Left ventricle myocardium inferior (tissue), 1 donor: ENCODE results near the gene CLEC5A. TPM values are rescaled to one million over a fixed set of nuclear protein-coding genes. Genes with fewer than 3 reads are reported as not detected.

Experiments
- DNase-seq: peaks from one replicate; pipeline ENCODE4 v3.0.0-alpha.2; 2020
- H3K27ac ChIP-seq: fragments of 200-600 bp; replicated peaks from 2 replicates; pipeline ENCODE4 v1.8.0; 2021
- H3K27me3 ChIP-seq: fragments of 200-600 bp; 2 replicates; pipeline ENCODE4 v1.8.0; 2021; ENCODE audit warnings: low read depth
- H3K36me3 ChIP-seq: fragments of 200-600 bp; 2 replicates; pipeline ENCODE4 v1.8.0; 2021
- H3K4me1 ChIP-seq: fragments of 200-600 bp; 2 replicates; pipeline ENCODE4 v1.8.0; 2021
- H3K4me3 ChIP-seq: fragments of 200-600 bp; 2 replicates; pipeline ENCODE4 v1.8.0; 2021; ENCODE audit warnings: mild to moderate bottlenecking, moderate library complexity
- H3K9me3 ChIP-seq: fragments of 200-600 bp; replicated peaks from 2 replicates; pipeline ENCODE4 v1.8.0; 2021
- intact Hi-C: fragments of 100-400 bp; cut with micrococcal nuclease; formaldehyde crosslinking; loops from one replicate; pipeline ENCODE4 v1.11.0; 2022
- long read RNA-seq: library from polyadenylated mRNA; unstranded; transcript quantifications from one replicate; pipeline ENCODE4 v2.0.0, GENCODE V29; 2021
- total RNA-seq: library from RNA; stranded (reverse); fragmentation: NEBNext Ultra II Directional; extraction: Animal tissue kit (Norgen Biotek cat#: 25700); gene quantifications from one replicate; pipeline ENCODE4 v1.2.1, GENCODE V29; 2021
- TF ChIP-seq, protein P1 (sequence below): fragments of 200-600 bp; IDR thresholded peaks from 2 replicates; pipeline ENCODE4 v1.8.0; 2021; ENCODE audit warnings: antibody characterized with exemption, mild to moderate bottlenecking, borderline replicate concordance
- donor health status: DM: no; HTN: yes; CAD: no; lungs with severe emphysema.

CLEC5A gene
- 0.47 TPM for total RNA-seq
- long read RNA-seq: 0 reads

DNA sequence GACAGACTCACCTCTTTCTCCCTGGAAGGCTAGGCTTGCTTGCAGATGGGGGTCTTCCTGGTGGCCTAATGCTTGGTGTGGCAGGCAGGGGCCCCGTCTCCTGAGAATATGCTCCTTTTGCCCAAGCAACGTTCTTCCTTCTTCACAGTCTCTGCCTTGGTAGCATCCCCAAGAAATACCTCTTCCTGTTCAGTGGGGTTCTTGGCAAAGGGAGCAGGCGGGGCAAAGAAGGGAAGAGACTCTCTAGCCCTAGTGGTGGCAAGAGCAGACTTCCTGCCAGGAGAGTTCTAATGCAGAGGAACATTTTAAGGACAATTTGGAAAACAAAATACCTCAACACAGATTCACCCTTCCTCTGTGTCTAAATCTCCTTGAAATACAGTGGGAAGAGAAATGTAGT, at the start of gene CLEC5A:
CLEC5A (minus strand) TSS at position 179 of the 400 bp plus-strand sequence. CDS start 682 bp downstream, outside the sequence.
- no peaks in the 10 kb centered on the region for H3K27me3 ChIP-seq
- no peak for DNase-seq
- no peaks in the 10 kb centered on the region for H3K36me3 ChIP-seq
- no peaks in the 10 kb centered on the region for H3K4me1 ChIP-seq
- TF ChIP-seq, protein P1, sequence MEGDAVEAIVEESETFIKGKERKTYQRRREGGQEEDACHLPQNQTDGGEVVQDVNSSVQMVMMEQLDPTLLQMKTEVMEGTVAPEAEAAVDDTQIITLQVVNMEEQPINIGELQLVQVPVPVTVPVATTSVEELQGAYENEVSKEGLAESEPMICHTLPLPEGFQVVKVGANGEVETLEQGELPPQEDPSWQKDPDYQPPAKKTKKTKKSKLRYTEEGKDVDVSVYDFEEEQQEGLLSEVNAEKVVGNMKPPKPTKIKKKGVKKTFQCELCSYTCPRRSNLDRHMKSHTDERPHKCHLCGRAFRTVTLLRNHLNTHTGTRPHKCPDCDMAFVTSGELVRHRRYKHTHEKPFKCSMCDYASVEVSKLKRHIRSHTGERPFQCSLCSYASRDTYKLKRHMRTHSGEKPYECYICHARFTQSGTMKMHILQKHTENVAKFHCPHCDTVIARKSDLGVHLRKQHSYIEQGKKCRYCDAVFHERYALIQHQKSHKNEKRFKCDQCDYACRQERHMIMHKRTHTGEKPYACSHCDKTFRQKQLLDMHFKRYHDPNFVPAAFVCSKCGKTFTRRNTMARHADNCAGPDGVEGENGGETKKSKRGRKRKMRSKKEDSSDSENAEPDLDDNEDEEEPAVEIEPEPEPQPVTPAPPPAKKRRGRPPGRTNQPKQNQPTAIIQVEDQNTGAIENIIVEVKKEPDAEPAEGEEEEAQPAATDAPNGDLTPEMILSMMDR: no peak
- H3K27ac ChIP-seq: no peak within 1 kb of the TSS
- intact Hi-C loops: no loop called here
- no peak within 1 kb of the TSS for H3K4me3 ChIP-seq
- H3K9me3 ChIP-seq: peaks cover 13% of the 10 kb centered on the region

- intact Hi-C loops: no loop called here
Measured at GRCh38 chr7:141993354-141993753, 46.6 kb upstream of the CLEC5A start.

DNA sequence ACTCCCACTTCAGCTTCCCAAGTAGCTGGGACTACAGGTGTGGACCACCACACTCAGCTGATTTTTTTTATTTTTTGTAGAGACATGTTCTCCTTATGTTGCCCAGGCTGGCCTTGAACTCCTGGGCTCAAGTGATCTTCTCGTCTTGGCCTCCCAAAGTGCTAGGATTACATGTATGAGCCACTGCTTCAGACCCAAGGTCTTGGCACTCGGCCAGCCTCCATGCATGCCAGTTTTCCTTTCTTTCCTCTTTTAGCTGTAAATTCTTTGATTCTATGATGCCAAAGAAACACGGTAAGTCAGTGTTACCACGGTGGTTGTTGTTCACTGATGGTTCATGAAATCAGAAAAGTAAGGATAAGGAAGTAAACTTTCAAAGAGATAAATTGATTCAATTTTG, 45.9 kb upstream of the CLEC5A start:
- TF ChIP-seq, protein P1: no peak

More at GRCh38 chr7:141993354-141993753, 46.6 kb upstream of the CLEC5A start:
- Histone ChIP-seq H3K27me3 (no peaks in the 10 kb centered on the region), H3K4me3 (no peak overlapping the region), H3K27ac (no peak overlapping the region), H3K4me1 (no peaks in the 10 kb centered on the region), H3K36me3 (no peaks in the 10 kb centered on the region), H3K9me3 (no peaks in the 10 kb centered on the region)
- TF ChIP-seq, protein P1: no peak
- DNase-seq: no peak

GRCh38 chr7:141992156-141992555, 45.4 kb upstream of the CLEC5A start:
- Histone ChIP-seq H3K9me3 (no peaks in the 10 kb centered on the region), H3K4me1 (no peaks in the 10 kb centered on the region), H3K27ac (no peak overlapping the region), H3K36me3 (no peaks in the 10 kb centered on the region), H3K4me3 (no peak overlapping the region), H3K27me3 (peaks cover 9% of the 10 kb centered on the region)
- DNase-seq: no peak
- intact Hi-C loops: no loop called here
- TF ChIP-seq, protein P1: no peak

More for the DNA sequence above, 45.9 kb upstream of the CLEC5A start:
- H3K27ac ChIP-seq: no peak overlapping the region
- H3K4me1 ChIP-seq: no peaks in the 10 kb centered on the region
- peaks cover 6% of the 10 kb centered on the region for H3K27me3 ChIP-seq
- DNase-seq: no peak
- intact Hi-C loops: no loop called here
- no peak overlapping the region for H3K4me3 ChIP-seq
- no peaks in the 10 kb centered on the region for H3K36me3 ChIP-seq
- no peaks in the 10 kb centered on the region for H3K9me3 ChIP-seq

GRCh38 chr7:141991140-141991539, 44.4 kb upstream of the CLEC5A start:
- no peaks in the 10 kb centered on the region for H3K9me3 ChIP-seq
- no peak for DNase-seq
- H3K36me3 ChIP-seq: no peaks in the 10 kb centered on the region
- TF ChIP-seq, protein P1: no peak
- intact Hi-C loops: no loop called here
- peaks cover 9% of the 10 kb centered on the region for H3K27me3 ChIP-seq
- H3K4me3 ChIP-seq: no peak overlapping the region
- no peaks in the 10 kb centered on the region for H3K4me1 ChIP-seq
- H3K27ac ChIP-seq: no peak overlapping the region
